Measurements from ENCODE around the gene PDGFA.

DNA sequence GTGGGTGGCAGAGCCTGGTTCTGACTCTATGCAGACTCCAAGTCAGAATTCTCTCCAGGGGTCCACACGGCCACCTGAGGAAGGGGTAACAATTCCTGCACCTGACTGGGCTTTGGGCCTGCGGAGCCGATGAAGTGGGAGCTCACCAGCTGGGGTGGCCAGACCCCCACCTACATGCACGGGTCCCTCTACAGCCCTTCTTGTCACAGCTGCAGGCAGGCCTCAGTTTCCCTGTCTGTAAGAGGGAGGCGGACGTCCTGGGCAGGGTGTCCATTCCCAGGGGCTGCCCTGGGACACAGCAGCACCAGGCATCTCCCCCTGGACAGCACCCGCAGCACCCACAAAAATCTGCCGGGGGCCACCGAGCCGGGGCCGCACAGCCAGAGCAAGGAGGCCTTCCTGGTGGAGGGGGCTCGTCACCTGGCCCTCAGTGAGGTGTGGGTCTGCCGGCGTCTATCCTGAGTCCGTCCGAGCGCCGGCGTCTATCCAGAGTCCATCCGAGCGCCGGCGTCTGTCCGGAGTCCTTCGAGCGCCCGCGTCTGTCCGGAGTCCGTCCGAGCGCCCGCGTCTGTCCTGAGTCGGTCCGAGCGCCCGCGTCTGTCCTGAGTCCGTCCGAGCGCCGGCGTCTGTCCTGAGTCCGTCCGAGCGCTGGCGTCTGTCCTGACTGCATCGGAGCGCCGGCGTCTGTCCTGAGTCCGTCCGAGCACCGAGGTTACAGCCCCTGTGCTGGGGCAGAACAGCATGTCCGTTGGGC lies 65.1 kb downstream of the PDGFA start:
- TF ChIP-seq, protein P1, sequence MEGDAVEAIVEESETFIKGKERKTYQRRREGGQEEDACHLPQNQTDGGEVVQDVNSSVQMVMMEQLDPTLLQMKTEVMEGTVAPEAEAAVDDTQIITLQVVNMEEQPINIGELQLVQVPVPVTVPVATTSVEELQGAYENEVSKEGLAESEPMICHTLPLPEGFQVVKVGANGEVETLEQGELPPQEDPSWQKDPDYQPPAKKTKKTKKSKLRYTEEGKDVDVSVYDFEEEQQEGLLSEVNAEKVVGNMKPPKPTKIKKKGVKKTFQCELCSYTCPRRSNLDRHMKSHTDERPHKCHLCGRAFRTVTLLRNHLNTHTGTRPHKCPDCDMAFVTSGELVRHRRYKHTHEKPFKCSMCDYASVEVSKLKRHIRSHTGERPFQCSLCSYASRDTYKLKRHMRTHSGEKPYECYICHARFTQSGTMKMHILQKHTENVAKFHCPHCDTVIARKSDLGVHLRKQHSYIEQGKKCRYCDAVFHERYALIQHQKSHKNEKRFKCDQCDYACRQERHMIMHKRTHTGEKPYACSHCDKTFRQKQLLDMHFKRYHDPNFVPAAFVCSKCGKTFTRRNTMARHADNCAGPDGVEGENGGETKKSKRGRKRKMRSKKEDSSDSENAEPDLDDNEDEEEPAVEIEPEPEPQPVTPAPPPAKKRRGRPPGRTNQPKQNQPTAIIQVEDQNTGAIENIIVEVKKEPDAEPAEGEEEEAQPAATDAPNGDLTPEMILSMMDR (IDR thresholded peaks at IDR 0.05 in 4 of 5, conservative IDR thresholded peaks at IDR 0.05 in 1 of 5) = no peak
- no peak for TF ChIP-seq POLR2A (IDR thresholded peaks at IDR 0.05)
